Right cardiac atrium (tissue), 5 donors: Measurements from ENCODE around the gene KDR. TPM values are rescaled to one million over a fixed set of nuclear protein-coding genes. Genes with fewer than 3 reads are reported as not detected.

Experiments used
- ATAC-seq, 2 donors: fragments of 200-7000 bp; cut with Tn5 transposase; one replicate each; pipeline versions ENCODE4 v1.8.0 to v1.9.1; 2020; ENCODE audit warnings: moderate library complexity in 2 of 2, mild to moderate bottlenecking in 1 of 2
- DNase-seq, 3 donors: peaks; one replicate each; pipeline ENCODE4 v3.0.0-alpha.2; 2020
- H3K27ac ChIP-seq: one replicate; pipeline ENCODE4 v1.5.1; 2013; ENCODE audit warnings: mild to moderate bottlenecking, low read length, control low read depth, moderate library complexity
- H3K27me3 ChIP-seq: one replicate; pipeline ENCODE4 v1.6.1; 2013; ENCODE audit not compliant: control insufficient read depth, insufficient read depth
- H3K4me1 ChIP-seq: one replicate; pipeline ENCODE4 v1.6.1; 2013; ENCODE audit warnings: low read length; ENCODE audit not compliant: control insufficient read depth, insufficient read depth
- H3K4me3 ChIP-seq: one replicate; pipeline ENCODE4 v1.5.1; 2013; ENCODE audit warnings: low read length, control low read depth
- H3K9me3 ChIP-seq: one replicate; pipeline ENCODE4 v1.6.1; 2013; ENCODE audit warnings: low read length; ENCODE audit not compliant: control insufficient read depth
- WGBS: extraction: QIAGEN DNeasy Blood & Tissue Kit; methylation state at CpG from one replicate; pipeline ENCODE4 v1.1.7; 2013; 5-methylcytosine and 5-hydroxymethylcytosine counted together
- intact Hi-C, 4 donors: fragments of 100-400 bp; cut with DNase I; formaldehyde crosslinking; loops; one replicate each; pipeline versions ENCODE4 v1.11.0 to v1.14.0; 2022 to 2023
- long read RNA-seq, 4 donors: library from polyadenylated mRNA; unstranded; transcript quantifications; one replicate each; pipeline ENCODE4 v2.0.0, GENCODE V29; 2020 to 2021
- polyA plus RNA-seq: library from polyadenylated mRNA; stranded (reverse); fragments of 200-250 nt; gene quantifications from one replicate; pipeline ENCODE4 v1.2.3, GENCODE V29; 2013
- total RNA-seq, 4 donors: library from RNA; stranded (reverse); fragmentation: NEBNext Ultra II Directional; extraction: Animal tissue kit (Norgen Biotek cat#: 25700); gene quantifications; one replicate each; pipeline ENCODE4 v1.2.1, GENCODE V29; 2021
- donor health status: healthy with polysubstance abuse.
- donor health status: DM: no; HTN: yes; CAD: no.
- donor health status: DM: no; HTN: no; CAD: no.
- donor health status: DM: no; HTN: yes; CAD: no; lungs with severe emphysema.
- donor health status: DM: yes; HTN: yes; CAD: no.

Gene KDR
- 10 to 100 TPM; 13.6 to 20.9 (median 17.2) TPM for total RNA-seq
- polyA plus RNA-seq, result 10.5 TPM
- long read RNA-seq, donor 1, partial matches to known transcripts, result 6 of 6 reads
- long read RNA-seq, donor 1, other reads (novel, unspliced or antisense), result 0 of 6 reads
- long read RNA-seq, donor 2, full-length matches to known transcripts, result 2 of 3 reads
- long read RNA-seq, donor 2, partial matches to known transcripts, result 1 of 3 reads
- long read RNA-seq, donor 2, other reads (novel, unspliced or antisense), result 0 of 3 reads
- long read RNA-seq, donor 3, full-length matches to known transcripts, result 5 of 25 reads
- long read RNA-seq, donor 3, partial matches to known transcripts, result 18 of 25 reads
- long read RNA-seq, donor 3, other reads (novel, unspliced or antisense), result 2 of 25 reads
- long read RNA-seq, donor 4, full-length matches to known transcripts, result 2 of 2 reads
- long read RNA-seq, donor 4, partial matches to known transcripts, result 0 of 2 reads
- long read RNA-seq, donor 4, other reads (novel, unspliced or antisense), result 0 of 2 reads

GRCh38 chr4:55125087-55125721 is at the start of gene KDR:
KDR (minus strand) TSS chr4:55125595; CDS start chr4:55125293, 302 bp downstream.
- no peaks in the 10 kb centered on the region for H3K27me3 ChIP-seq
- peak within 1 kb of the TSS; percentile 82 for H3K4me3 ChIP-seq
- ATAC-seq (peak; percentile 96), DNase-seq (peak; percentile 43 to 85 (median 77))
- WGBS, result under 1% methylated on average over 57 of the region's 57 CpGs
- intact Hi-C loops, result loop anchor here in 1 of 4 donors (10.0 kb wide), 1 partner anchor 50 kb away; no protein-coding TSS in a partner anchor
- peak within 1 kb of the TSS; percentile 91 for H3K27ac ChIP-seq
- H3K4me1 ChIP-seq, result no peaks in the 10 kb centered on the region
- H3K9me3 ChIP-seq, result no peaks in the 10 kb centered on the region

GRCh38 chr4:55173580-55173979 is 48.2 kb upstream of the KDR start:
- WGBS, result 51% methylated on average over 1 of the region's 1 CpG
- ATAC-seq (no peak), DNase-seq (no peak)
- no peaks in the 10 kb centered on the region for H3K27me3 ChIP-seq
- H3K9me3 ChIP-seq, result no peaks in the 10 kb centered on the region
- H3K4me1 ChIP-seq, result no peaks in the 10 kb centered on the region
- H3K4me3 ChIP-seq, result no peak overlapping the region
- no peak overlapping the region for H3K27ac ChIP-seq
- intact Hi-C loops, result loop anchor here in 1 of 4 donors (10.0 kb wide), 1 partner anchor 49 kb away; the partner anchor contains the start of gene KDR

GRCh38 chr4:55172694-55173287 is 47.4 kb upstream of the KDR start:
- H3K27ac ChIP-seq, result peak overlapping the region; percentile 92
- H3K4me1 ChIP-seq, result no peaks in the 10 kb centered on the region
- peak; percentile 60 to 92 for ATAC-seq
- H3K4me3 ChIP-seq, result no peak overlapping the region
- intact Hi-C loops, result loop anchor here in 1 of 4 donors (10.0 kb wide), 1 partner anchor 48 kb away; the partner anchor contains the start of gene KDR
- 64% methylated on average over 4 of the region's 4 CpGs for WGBS
- H3K27me3 ChIP-seq, result no peaks in the 10 kb centered on the region
- H3K9me3 ChIP-seq, result no peaks in the 10 kb centered on the region
- peak; percentile 28 to 49 (median 38) for DNase-seq

GRCh38 chr4:55170462-55170861 is 45.1 kb upstream of the KDR start:
- Histone ChIP-seq H3K27me3 (no peaks in the 10 kb centered on the region), H3K27ac (no peak overlapping the region), H3K4me3 (no peak overlapping the region), H3K9me3 (no peaks in the 10 kb centered on the region), H3K4me1 (no peaks in the 10 kb centered on the region)
- intact Hi-C loops, result loop anchor here in 1 of 4 donors (10.0 kb wide), 1 partner anchor 46 kb away; the partner anchor contains the start of gene KDR
- no peak for DNase-seq
- no peak for ATAC-seq
- whole genome bisulfite sequencing, result 76% methylated on average over 6 of the region's 6 CpGs

- intact Hi-C loops, result no loop called here
- Histone ChIP-seq H3K27me3 (no peaks in the 10 kb centered on the region), H3K27ac (no peak overlapping the region), H3K9me3 (no peaks in the 10 kb centered on the region), H3K4me1 (no peaks in the 10 kb centered on the region), H3K4me3 (no peak overlapping the region)
- 45% methylated on average over 12 of the region's 12 CpGs for WGBS
- ATAC-seq (peak in 1 of 2 donors; percentile 35), DNase-seq (peak; percentile 19 to 43 (median 25))
Measured at GRCh38 chr4:55169352-55169961, 44.1 kb upstream of the KDR start.

GRCh38 chr4:55162396-55162795 is 37.0 kb upstream of the KDR start:
- ATAC-seq, result no peak
- Histone ChIP-seq H3K9me3 (no peaks in the 10 kb centered on the region), H3K4me3 (no peak overlapping the region), H3K27me3 (no peaks in the 10 kb centered on the region), H3K27ac (no peak overlapping the region), H3K4me1 (no peaks in the 10 kb centered on the region)
- WGBS, result 94% methylated on average over 1 of the region's 1 CpG
- DNase-seq, result no peak
- intact Hi-C loops, result no loop called here

GRCh38 chr4:55161739-55162138 is 36.3 kb upstream of the KDR start:
- DNase-seq (no peak), ATAC-seq (no peak)
- Histone ChIP-seq H3K4me1 (no peaks in the 10 kb centered on the region), H3K4me3 (no peak overlapping the region), H3K9me3 (no peaks in the 10 kb centered on the region), H3K27ac (no peak overlapping the region), H3K27me3 (no peaks in the 10 kb centered on the region)
- 74% methylated on average over 6 of the region's 6 CpGs for WGBS
- intact Hi-C loops, result no loop called here

GRCh38 chr4:55159851-55160250 is 34.5 kb upstream of the KDR start:
- 22% methylated on average over 2 of the region's 2 CpGs for WGBS
- DNase-seq, result no peak
- no peak for ATAC-seq
- Histone ChIP-seq H3K4me1 (no peaks in the 10 kb centered on the region), H3K4me3 (no peak overlapping the region), H3K9me3 (no peaks in the 10 kb centered on the region), H3K27ac (no peak overlapping the region), H3K27me3 (no peaks in the 10 kb centered on the region)
- intact Hi-C loops, result no loop called here

- WGBS, result 73% methylated on average over 3 of the region's 3 CpGs
- ATAC-seq, result no peak
- DNase-seq, result no peak
- Histone ChIP-seq H3K9me3 (no peaks in the 10 kb centered on the region), H3K4me3 (no peak overlapping the region), H3K27ac (no peak overlapping the region), H3K27me3 (no peaks in the 10 kb centered on the region), H3K4me1 (no peaks in the 10 kb centered on the region)
- intact Hi-C loops, result no loop called here
Measured at GRCh38 chr4:55158957-55159356, 33.6 kb upstream of the KDR start.

- H3K27me3 ChIP-seq, result no peaks in the 10 kb centered on the region
- H3K27ac ChIP-seq, result no peak overlapping the region
- WGBS, result 34% methylated on average over 45 of the region's 45 CpGs
- H3K4me1 ChIP-seq, result no peaks in the 10 kb centered on the region
- H3K9me3 ChIP-seq, result no peaks in the 10 kb centered on the region
- peak in 2 of 3 donors; percentile 41 to 55 for DNase-seq
- intact Hi-C loops, result no loop called here
- ATAC-seq, result peak; percentile 43 to 61
- H3K4me3 ChIP-seq, result peak overlapping the region; percentile 29
Measured at GRCh38 chr4:55157559-55158277, 32.3 kb upstream of the KDR start.
